ENCODE measurements around the gene P2RY2.
A peak's percentile ranks its signal among the peaks of the same experiment; 100 is the strongest.
"Not testable (repeated sequence)": the region's sequence is repeated elsewhere in the genome, so short reads cannot be mapped to it uniquely, and the experiment has no call there.

The P2RY2 gene

DNA sequence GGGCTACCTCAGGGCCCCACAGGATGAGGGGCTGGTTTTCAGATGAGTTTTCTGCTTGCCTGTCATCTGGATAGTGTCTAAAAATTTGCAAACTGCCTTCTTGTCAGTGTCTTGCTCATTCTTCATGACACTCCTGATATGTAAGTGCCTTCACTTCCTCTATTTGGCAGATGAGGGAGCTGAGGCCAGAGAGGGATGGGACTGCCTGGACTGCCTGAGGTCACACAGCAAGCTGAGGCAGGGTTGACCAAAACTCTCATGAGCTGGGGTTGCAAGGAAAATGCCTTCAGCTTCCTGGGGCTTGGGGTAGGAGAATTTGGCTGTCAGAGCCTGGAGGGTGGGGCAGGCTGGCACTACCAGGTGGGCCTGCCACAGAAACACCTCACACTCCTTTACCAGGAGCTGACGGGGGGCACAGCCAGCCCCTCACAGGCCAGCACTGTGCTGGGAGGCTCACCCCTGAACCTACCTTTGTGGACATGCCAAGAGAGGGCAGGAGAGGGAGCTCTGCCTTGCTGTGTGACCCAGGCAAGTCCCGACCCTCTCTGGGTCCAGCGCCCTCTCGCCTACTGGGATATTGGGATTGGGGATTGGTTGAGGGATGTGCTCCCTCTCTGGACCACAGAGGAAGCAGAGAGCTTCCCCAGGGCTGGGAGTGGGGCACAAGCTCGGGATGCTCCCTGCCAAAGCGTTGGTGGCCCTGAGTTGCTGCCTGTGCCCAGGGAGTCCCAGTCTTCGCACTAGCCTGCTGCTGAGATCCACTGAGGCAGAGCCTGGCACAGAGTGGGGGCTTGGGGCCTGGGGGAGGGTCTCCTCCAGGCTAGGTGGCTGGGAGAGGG is 52.2 kb downstream of the P2RY2 start:
- no peak for DNase-seq

DNA sequence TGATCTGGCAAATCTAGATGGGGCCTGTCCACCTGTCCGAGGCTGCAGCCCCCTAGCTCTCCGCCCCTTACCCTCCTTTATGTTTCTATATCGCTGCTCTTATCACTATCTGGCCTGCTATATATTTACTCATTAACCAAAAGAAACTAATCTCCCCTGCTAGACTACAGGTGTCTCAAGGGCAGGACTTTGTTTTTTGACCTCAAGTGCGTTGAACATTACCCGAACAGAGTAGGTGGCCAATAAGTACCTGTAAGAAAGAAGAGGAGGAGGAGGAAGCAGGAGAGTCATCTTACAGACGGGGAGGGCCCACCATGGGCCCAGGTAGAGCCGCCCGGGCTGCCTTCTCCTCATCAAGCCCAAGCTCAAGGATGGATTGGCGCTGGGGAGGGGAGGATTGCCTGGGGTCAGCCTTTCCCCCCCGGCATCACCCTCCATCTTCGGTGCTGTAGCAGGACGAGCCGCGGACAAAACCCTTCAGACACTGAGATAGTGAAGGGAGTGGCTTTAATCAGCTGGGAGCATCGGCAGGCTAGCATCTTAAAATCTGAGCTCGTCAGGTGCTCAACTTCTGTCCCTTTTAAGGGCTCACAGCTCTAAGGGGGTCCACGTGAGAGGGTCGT is 52.9 kb downstream of the P2RY2 start:
- DNase-seq = no peak

DNA sequence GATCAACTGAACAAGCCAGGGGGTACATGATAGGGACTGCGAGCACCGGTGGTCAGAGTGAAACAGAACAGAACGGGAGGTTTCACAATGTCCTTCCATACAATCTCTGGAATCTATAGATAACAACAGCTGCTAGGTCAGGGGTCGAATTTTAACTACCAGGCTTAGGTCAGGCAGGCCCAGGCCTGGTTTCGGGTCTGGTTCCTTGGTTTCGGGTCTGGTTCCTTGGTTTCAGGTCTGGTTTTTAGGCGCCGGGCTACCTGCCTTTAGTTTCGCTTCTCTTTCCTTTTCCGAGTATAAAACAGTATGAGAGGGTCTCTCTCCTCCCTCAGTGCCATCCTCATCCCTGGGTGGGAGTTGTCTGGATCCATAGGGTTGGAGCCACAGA is 53.4 kb downstream of the P2RY2 start:
- DNase-seq = not testable (repeated sequence)

DNA sequence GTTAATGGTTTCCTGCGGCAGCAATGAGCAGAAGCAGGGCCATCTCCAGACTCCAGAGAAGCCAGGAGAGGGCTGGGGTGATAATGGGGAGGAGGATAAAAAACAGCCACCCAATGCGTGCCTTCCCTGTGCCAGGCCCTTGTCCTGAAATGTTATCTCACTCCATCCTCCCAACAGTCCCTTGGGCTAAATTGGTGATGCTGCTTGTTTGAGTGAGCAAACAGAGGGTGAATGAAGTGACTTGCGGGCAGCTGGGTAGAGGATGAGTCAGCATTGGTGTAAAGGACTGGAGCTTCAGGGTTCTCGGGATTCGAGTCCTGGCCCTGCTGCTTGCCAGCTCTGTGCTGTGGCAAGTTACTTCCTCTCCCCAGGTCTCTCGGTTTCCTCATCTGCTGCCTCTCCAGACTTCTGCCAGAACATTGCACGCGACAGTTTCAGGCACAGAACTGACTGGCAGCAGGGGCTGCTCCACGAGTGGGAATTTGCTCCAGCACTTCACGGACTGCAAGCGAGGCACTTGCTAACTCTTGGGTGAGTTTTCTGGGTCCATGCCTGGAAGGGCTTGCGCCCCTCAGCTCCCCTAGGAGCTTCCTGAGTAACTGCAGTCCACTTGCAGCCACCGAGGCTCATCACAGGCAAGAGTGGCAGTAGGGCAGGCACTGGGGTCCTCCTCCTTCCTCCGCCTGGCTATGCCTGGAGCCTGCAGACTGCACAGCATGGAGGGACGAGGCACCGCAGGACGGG is 54.0 kb downstream of the P2RY2 start, which contains the start of gene P2RY6:
TSS of gene P2RY6 (plus strand) at position 403 of the 744 bp plus-strand sequence. CDS start 24,181 bp downstream, outside the sequence.
- peak; percentile 54 for DNase-seq

DNA sequence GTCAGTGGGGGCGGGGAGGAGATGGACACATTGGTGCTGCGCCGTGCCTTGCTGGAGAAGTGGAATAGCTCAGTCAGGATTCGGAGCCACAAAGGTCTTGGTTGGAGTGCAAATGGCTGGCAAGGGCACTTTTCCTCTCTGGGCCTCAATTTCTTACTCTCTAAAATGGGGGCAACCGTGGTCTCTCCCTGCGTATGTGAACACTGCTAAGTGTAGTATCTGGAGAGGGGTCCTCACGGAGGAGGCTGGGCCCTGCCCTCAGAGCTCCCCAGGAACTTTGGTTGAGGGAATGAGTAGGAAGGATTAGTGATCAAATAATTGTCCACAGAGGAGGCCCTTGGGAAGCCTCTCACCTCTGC is 54.6 kb downstream of the P2RY2 start:
- no peak for DNase-seq

DNA sequence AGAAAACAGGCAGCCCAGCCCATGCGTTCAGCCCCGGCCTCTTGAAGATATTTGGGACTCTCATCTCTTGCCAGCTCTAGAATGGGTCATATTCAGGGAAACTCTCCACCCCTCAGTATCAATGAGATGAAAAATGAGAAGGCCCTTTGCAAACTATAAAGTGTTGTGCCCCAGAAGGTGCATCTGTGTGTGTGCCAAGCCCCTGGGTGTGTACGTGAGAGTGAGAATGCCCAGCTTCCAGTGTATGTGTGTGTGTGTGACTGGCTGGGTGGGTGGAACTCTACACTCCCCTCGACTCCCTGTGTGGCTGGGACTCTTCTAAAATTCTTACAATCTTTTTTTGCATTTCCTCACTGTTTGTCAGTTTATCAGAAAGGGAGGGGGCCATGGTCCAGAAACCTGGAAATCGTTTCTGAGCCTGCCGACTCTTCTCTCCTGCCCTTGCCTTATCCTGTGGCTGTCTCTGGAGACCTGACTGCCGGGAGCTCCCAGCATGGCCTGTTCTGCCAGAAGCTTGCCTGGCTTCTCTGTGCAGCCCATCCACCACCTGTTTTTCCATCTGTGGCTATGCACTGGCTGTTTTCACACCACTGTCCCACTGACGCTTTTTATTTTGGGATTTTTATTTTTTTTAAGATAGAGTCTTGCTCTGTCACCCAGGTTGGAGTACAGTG is 55.3 kb downstream of the P2RY2 start:
- DNase-seq = no peak

DNA sequence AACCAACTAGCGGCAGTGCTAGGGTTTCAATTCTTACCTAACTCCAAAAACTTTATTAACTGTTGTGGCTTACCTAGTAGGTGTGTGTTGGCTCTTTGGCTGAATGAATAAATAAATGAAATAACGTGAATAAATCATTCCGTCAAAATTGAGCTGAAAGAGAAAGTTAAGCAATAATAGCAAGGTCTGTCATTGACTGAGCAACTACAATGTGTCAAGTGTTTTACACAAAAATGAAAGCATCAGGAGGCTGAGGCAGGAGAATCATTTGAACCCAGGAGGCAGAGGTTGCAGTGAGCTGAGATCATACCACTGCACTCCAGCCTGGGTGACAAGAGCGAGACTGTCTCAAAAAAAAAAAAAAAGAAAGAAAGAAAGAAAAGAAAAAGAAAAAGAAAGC is 56.1 kb downstream of the P2RY2 start:
- DNase-seq = not testable (repeated sequence)

DNA sequence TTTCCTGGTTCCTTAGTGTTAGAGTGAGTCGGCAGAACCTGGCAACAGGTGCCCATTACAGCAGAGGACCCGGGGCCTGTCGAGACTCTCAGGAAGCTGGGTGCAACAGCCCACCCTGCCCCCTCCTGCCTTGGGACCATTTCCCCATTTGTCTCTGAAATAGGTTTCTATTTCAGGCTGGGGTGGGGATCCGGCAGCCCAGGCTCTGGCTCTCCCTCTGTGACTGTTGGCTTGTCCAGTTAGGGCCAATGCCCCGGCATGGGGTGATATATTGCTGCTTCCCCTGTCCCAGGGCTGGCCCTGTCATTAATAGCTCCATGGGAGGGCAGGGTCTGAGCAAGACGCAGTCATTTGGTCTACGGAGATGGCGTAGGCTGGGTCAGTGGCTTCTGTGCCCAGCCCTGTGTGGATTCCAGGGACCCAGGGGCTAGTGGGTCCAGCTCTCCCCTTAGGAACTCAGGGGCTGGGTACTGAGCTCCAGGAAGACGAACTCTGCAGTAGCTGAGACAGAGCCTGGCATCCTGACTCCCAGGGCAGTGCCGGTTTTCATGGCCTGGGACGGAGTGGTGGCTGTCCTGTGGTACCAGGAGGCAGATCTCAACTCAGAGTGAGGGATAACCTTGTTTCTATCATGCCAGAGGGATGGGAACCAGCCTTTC is 56.8 kb downstream of the P2RY2 start:
- DNase-seq = no peak

DNA sequence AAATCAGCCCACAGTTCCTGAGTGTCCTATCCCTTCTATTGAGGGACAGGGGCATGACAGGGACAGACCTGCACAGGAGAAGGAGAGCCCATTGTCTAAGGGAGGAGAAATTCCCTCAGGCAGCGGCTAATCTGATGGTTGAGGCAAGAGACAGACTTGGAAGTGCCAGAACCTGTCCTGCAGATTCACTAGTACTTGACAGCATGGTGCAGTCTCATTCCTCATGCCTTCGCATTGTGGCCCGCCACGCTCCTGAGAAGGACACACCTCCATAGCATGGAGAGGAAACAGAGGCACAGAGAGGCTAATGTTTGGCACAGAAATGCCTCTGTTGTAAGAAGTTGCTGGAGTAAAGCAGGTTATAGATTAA is 57.3 kb downstream of the P2RY2 start:
- no peak for DNase-seq

DNA sequence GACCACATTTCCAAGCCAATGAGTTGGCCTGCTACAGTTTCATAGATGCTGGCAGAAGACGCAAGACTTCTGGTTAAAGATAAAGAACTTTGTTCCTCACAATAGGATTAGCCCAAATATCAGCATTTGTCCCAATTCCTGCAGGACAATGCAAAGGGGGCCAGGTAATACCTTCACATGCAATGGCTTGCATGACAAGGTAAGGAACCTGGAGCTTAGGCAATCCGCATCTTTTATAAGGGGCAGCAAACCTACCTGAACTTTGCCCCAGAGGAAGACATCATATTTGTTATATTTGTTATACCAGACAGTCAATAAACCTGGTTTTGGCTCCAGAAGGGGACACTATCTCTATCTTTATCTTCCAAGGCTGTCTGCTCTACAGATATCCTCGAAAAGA is 59.4 kb downstream of the P2RY2 start:
- DNase-seq = no peak

DNA sequence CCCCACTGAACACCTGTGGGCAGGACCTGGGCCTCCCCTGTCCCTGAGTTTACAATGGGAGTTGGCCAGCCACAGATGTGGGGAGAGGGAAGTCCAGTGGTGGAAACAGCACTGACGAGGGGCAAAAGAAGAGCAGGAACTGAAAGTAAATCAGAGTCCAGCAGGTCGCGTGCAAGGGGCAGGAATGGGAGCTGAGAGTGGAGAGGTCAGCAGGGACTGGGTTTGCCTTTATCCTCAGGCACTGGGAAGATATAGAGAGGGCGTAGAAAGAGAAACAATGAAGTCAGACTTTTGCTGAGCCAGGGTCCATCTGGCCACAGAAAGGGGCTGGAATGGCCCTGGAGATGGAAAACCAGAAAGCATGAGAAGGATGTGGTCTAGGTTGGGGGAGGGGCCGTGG is 62.5 kb downstream of the P2RY2 start:
- no peak for DNase-seq

DNA sequence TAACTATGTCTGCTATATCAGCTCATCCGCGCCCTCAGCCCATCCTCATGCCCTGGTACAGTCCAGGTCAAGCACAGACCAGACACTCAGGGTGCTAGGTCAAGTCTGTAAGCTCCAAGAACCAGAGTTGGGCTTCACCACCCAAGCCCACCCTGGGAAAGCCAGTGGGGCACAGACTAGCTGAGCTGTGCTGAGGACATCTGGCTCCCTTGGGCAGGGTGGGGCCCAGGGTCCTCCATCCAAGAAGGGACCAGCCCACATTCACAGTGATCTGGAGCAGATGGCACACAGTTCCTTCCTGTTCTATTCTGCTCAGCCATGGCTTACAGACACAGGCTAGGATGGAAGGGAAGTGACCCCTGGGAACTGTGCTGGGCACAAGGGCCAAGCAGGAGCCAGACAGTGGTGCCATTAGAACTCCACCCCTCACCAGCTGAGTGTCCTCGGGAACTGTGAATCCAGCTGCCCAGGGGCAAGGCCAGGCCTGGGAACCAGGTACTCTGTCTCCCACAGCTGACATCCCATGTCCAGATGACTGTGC is 63.2 kb downstream of the P2RY2 start:
- no peak for DNase-seq

DNA sequence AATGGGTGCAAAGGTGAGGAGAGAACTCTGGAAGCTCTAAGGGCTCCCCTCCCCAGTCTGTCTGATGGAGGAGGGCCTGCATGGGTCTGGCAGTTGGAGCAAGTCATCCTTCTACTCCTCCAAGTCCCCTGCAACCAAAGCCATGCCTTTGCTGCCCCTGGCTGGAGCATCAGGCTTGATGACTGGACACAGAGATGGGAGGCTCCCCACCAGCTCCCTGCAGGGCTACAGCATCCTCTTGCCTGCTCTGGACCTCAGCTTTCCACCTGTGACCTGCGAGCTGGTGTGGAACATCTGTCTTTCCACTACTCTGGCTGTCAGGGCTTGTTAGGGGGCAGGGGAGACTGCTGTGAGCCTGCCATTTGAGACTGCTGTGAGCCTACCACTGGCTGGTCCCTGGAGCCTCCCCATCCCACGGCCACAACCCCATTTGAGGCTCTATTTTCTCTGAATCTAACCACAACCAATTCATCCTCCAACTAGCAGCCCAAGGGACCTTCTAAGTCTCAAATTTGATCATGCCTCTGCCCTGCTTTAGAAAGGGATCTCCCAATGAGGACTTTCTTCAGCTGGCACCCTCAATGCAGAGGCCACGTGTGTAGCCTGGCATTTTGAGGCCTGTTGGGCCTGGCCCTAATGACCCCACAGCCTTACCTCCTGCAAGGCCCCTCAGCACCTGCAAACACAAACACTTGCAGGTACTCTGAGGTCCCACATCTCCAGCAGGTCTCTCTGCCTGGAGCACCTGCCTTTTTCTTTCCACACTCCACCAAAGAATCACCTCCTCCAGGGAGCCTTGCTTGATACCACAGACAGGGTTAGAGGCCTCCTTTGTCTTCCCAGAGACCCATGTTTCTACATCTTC is 63.9 kb downstream of the P2RY2 start:
- no peak for DNase-seq

DNA sequence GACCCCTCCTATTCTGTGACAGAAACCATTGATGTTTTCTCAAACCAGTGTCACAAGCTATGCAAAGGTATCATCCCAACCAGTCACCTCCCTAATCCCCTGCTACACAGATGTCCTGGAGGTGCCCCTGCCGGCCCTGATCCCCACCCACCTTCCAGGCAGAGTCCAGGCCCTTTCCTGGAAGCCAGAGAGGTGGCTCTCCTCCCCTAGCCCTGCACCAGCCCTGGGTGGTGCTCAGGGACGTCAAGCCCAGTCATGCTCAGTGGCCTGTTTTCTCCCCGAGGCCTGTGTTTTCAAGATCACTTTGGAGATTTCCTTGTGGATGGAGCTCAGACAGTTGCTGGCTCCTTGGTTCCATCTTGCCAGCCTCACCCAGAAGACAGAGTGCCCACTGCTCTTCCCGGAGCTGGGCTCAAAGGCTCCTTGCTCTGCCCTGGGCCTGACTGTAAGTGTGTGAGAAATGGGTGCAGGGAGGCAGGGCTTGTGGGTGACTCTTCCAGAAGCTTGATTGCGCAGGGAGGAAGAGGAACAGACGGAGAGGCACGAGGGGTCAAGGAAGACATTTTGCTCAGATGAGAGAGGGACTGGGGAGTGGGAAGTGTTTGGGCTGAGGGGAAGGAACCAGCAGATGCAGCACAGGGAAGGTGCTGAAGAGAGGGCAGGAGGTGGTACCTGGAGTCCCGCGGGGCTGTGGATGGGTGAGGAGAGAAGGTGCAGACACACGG is 65.4 kb downstream of the P2RY2 start:
- no peak for DNase-seq

DNA sequence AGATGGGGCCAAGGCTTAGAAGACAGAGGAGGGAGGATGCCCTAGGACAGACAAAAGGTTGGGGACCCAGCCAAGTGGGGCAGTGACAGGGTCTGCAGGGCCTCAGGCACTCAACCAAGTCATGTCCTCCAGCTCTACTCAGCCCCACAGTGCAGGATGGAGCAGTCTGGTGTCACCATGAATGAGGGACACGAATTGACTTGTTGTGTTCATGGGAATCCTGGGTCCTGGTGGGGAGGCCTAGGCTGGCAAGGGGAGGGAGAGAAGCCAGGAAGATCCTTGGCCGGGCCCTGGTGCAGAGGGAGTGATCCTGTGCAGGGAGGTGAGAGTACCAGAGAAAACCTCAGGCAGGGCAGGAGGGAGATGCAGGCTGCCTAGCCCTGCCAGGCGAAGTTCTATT is 66.0 kb downstream of the P2RY2 start:
- no peak for DNase-seq

DNA sequence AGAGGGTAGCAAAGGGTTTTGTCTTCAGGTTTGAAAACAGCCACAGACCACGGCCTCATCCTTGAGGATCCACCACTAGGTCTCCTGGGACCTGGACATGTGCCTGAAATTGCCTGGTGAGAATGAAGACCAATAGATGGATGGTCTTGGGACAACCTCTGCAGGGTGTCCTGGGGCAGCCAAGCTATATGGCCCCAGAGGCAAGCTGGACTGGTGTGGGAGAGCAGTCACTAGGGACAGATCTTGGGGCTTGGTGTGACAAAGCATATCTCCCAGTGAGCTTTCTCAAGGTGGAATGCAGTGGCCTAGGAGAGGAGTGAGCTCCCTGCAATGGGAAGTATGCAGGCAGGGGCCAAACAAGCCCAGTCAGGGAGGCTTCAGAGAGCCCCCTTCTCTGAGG is 67.6 kb downstream of the P2RY2 start:
- no peak for DNase-seq

All from T1000 (cell line).